Fibroblast of mammary gland (primary cell): ENCODE data around the gene SAFB2.

ENCODE experiments used
- DNase-seq: peaks from one replicate; pipeline ENCODE4 v3.0.0-alpha.2; 2010; ENCODE audit warnings: low read depth
- H3K4me3 ChIP-seq: 2 replicates; pipeline ENCODE4 v1.5.1; 2011; ENCODE audit warnings: low read depth, mild to moderate bottlenecking, low read length, moderate library complexity; ENCODE audit not compliant: control insufficient read depth
- TF ChIP-seq, protein P1 (sequence below): conservative IDR thresholded peaks from 2 replicates; pipeline ENCODE4 v1.5.1; 2011; ENCODE audit warnings: low read depth, low read length, inconsistent platforms; ENCODE audit not compliant: control insufficient read depth, insufficient read depth

Gene SAFB2

DNA sequence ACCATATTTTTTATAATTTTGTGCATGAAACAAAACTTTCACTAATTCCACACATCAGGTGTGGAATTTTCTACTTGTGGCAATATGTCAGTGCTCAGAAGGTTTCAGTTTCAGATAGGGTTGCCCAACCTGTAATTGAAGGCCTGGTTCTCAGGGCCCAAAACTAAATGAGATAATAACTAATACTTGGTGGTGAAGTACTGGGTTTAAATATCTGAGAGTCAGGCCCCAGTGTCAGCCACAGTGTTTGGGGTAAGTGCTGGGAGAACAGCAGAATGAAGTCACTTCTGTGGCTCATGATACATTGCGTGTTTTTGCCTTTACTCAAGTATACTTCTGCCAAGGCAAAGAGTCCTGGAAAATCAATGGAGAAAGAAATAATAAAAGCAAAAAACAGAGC lies 5.9 kb upstream of the SAFB2 start:
- TF ChIP-seq, protein P1, sequence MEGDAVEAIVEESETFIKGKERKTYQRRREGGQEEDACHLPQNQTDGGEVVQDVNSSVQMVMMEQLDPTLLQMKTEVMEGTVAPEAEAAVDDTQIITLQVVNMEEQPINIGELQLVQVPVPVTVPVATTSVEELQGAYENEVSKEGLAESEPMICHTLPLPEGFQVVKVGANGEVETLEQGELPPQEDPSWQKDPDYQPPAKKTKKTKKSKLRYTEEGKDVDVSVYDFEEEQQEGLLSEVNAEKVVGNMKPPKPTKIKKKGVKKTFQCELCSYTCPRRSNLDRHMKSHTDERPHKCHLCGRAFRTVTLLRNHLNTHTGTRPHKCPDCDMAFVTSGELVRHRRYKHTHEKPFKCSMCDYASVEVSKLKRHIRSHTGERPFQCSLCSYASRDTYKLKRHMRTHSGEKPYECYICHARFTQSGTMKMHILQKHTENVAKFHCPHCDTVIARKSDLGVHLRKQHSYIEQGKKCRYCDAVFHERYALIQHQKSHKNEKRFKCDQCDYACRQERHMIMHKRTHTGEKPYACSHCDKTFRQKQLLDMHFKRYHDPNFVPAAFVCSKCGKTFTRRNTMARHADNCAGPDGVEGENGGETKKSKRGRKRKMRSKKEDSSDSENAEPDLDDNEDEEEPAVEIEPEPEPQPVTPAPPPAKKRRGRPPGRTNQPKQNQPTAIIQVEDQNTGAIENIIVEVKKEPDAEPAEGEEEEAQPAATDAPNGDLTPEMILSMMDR, result no peak
- H3K4me3 ChIP-seq, result no peak overlapping the region
- DNase-seq, result peak; percentile 84

DNA sequence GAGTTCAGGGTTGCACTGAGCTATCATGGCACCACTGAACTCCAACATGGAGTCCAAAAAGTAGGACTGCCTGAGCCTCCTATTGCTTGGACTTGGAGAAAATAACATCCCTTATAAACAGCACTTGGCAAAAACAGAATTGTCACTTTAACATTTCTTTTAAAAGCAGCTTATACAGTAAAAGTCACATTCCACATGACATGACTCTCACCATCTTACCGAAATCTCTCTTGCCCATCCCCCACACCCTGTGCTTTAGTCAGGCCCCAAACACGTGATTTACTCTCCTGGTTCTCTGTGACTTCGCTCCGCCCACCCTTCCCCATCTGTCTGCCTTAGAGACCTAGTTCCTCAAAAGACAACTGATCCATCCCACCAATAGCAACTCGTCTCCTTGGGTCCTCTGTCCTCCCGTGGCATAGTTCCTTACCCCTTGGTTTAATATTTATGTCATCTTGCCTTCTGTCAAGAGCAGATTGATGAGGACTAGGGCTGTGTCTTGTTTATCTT lies 4.9 kb upstream of the SAFB2 start:
- DNase-seq, result peak; percentile 76
- no peak overlapping the region for H3K4me3 ChIP-seq
- TF ChIP-seq, protein P1, result no peak

DNA sequence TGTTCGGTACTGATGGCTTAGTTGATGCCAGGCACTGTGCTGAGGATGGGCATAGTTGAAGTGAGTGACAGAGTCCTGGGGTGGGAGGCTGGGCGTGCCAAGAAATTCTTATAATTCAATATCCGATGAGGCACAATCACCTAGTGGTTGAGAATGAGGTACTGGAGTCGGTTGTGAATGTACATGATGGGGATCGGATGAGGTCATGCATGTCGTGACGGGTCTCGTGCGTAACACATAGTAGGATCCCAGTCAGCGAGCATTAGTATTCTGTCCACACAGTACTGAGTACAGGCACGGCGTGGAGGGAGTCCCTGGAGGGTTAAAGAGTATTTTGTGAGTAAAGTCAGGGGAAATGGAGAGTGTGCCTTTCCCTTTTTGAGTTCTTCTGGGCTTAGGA lies 3.1 kb upstream of the SAFB2 start:
- peak overlapping the region; percentile 3 for H3K4me3 ChIP-seq
- peak; percentile 64 for DNase-seq
- TF ChIP-seq, protein P1, result no peak

DNA sequence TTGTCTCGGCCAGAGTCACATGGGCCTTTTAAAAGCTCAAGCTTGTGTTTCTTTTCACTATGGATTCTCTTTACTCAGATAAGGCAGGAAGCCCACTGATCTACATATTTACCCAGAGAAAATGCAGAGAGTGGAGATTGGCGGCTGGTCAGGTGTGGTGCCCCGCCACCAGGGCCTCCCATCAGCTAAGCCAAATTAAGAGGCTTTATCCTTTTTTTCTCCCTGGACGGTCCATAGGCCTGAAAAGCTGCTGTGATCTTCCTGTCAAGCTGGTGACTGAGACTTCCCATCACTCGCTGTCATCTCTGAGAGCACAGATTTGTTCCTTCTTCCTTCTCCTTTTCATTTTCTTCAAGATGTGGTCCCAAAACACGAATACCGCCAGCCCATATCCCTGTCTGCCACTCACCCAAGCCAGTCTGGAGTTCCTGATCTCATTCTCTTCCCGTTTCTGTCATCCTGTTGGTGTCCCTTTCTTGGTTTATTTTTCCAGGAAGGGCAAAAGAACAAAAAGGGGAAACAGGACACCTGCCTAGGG lies 2.2 kb upstream of the SAFB2 start:
- DNase-seq, result no peak
- TF ChIP-seq, protein P1, result no peak
- H3K4me3 ChIP-seq, result peak overlapping the region; percentile 97

DNA sequence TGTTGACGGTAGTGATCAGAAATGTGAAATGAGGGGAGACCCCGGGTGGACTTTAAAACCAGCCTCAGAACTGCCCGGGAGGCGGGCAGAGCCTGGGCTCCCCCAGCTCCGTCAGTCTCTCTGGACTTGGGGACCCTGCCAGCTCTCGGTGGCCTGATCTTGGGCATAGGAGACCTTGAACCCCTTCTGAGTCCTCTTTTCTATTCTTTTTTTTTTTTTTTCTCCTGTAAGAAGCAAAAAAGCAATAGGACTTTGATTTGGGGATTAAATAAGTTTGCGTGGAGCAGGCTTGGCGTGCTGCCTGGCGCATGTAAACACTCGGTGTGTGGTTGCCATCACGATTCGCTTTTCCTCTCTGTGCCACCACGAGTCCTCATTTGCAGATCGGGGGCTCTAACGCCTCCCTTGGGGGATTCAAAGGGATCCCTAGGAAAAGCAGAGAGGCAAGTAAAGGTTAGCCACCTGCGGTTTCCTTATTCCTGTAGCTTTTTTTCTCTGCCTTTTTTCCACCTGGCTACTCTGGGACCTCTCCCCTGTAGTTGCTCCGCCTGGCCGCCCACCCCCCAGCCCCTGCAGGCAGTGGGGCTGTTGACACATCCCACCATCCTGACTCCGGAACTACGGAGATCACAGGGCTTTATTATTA lies 1.6 kb upstream of the SAFB2 start:
- DNase-seq, result peak; percentile 47
- H3K4me3 ChIP-seq, result peak overlapping the region; percentile 97
- TF ChIP-seq, protein P1, result no peak

DNA sequence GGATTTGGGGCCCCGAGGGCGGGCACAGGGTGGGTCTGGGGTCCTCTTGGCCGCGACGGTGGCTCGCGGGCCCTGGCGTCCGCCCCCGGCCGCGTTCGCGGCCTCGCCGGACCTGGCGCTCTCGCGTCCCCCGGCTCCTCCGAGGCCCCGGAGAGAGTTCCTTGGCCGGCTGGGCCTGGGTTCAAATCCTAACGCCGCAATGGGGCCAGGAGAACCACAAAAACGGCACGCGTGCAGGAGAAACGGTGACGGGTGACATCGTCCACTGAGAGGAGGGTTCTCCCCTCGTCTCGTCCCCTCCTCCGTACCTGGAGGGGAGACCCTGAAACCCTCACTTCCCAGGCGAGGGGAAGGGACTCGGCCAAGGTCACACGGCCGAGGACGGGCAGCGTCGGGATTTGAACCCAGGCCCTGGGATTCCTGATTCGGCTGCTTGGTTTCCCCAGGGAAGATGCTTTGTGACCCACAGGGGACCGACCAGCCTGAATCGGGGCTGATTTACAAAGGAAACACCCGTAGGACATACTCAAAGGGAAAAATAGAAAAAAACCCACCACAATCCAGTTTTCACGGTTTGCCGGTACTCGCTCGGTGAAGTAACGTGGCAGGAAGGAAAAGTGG lies 931 bp upstream of the SAFB2 start:
- DNase-seq, result no peak
- H3K4me3 ChIP-seq, result peak overlapping the region; percentile 97
- TF ChIP-seq, protein P1, result no peak
